H1 (cell line): ENCODE measurements around the gene STIMATE.

Source experiments
- CHD2 ChIP-seq: IDR thresholded peaks from 2 replicates; pipeline ENCODE4 v1.6.1; 2012; ENCODE audit warnings: low read length, improper control_type of control experiment
- CHD7 ChIP-seq: fragments of 300-600 bp; sonication (generic); IDR thresholded peaks from 2 replicates; pipeline ENCODE4 v1.7.1; 2012; ENCODE audit warnings: low read length, moderate library complexity, mild to moderate bottlenecking, inconsistent platforms; ENCODE audit not compliant: insufficient replicate concordance
- CTCF ChIP-seq, 3 experiments: IDR thresholded peaks; 1 replicate in 2 of 3; 2 replicates in 1 of 3; pipeline versions ENCODE4 v1.5.1 to v1.6.1; 2011; ENCODE audit warnings: low read length in 3 of 3, mild to moderate bottlenecking in 3 of 3, inconsistent platforms in 2 of 3, low read depth in 1 of 3, moderate library complexity in 1 of 3; ENCODE audit not compliant: insufficient read depth in 1 of 3; ENCODE audit errors: control extremely low read depth in 1 of 3
- EZH2 ChIP-seq: fragments of 200-600 bp; sonication (generic); IDR thresholded peaks from 2 replicates; pipeline ENCODE4 v1.7.1; 2012; ENCODE audit warnings: low read depth, mild to moderate bottlenecking, moderate library complexity, low read length, inconsistent platforms; ENCODE audit not compliant: severe bottlenecking
- POLR2A ChIP-seq, 2 experiments: IDR thresholded peaks; 1 replicate in 1 of 2; 2 replicates in 1 of 2; pipeline ENCODE4 v1.6.1; 2011; ENCODE audit warnings: low read depth in 2 of 2, low read length in 2 of 2, mild to moderate bottlenecking in 2 of 2; ENCODE audit errors: control extremely low read depth in 1 of 2
- POLR2AphosphoS5 ChIP-seq: IDR thresholded peaks from 2 replicates; pipeline ENCODE4 v1.6.1; 2011; ENCODE audit warnings: low read depth, low read length
- SP2 ChIP-seq: IDR thresholded peaks from 2 replicates; pipeline ENCODE4 v1.6.1; 2012; ENCODE audit warnings: mild to moderate bottlenecking, low read length, inconsistent platforms
- TAF1 ChIP-seq: IDR thresholded peaks from 2 replicates; pipeline ENCODE4 v1.6.1; 2011; ENCODE audit warnings: mild to moderate bottlenecking, low read depth, low read length
- USF2 ChIP-seq: IDR thresholded peaks from 2 replicates; pipeline ENCODE4 v1.6.1; 2011; ENCODE audit warnings: low read length, improper control_type of control experiment

GRCh38 chr3:52930748-52931147 lies 33.4 kb upstream of the STIMATE start:
- TF ChIP-seq POLR2AphosphoS5 (no peak), EZH2 (no peak), TAF1 (no peak), CHD2 (no peak), CHD7 (no peak), CTCF (IDR thresholded peaks at IDR 0.05; ENCODE audit: control extremely low read depth in 1 of 3, insufficient read depth in 1 of 3, low read depth in 1 of 3, low read length in 3 of 3) (no peak), USF2 (no peak), POLR2A (IDR thresholded peaks at IDR 0.05; ENCODE audit: control extremely low read depth in 1 of 2, low read depth in 2 of 2, low read length in 2 of 2) (no peak), SP2 (no peak)
